Activated naive CD8-positive, alpha-beta T cell treated with anti-CD3 and anti-CD28 coated beads, Interleukin-2, amount 50 U/mL, for 24 hours (primary cell): ENCODE data around the gene PARN.
"Not testable (repeated sequence)": the region's sequence is repeated elsewhere in the genome, so short reads cannot be mapped to it uniquely, and the experiment has no call there.

Experiments used
- ATAC-seq: fragments of 150-1000 bp; cut with Tn5 transposase; one replicate; pipeline ENCODE4 v1.10.0; 2021
- DNase-seq: peaks from one replicate; pipeline ENCODE4 v3.0.0; 2021
- H3K27ac Mint-ChIP-seq: one replicate; pipeline ENCODE4 v1.8.0; 2021; ENCODE audit warnings: mild to moderate bottlenecking, mixed read lengths
- H3K27me3 Mint-ChIP-seq: one replicate; pipeline ENCODE4 v1.8.0; 2021; ENCODE audit warnings: mixed read lengths
- H3K36me3 Mint-ChIP-seq: one replicate; pipeline ENCODE4 v1.8.0; 2021; ENCODE audit warnings: low read depth, mixed read lengths
- H3K4me1 Mint-ChIP-seq: one replicate; pipeline ENCODE4 v1.8.0; 2021; ENCODE audit warnings: mixed read lengths
- H3K4me3 Mint-ChIP-seq: one replicate; pipeline ENCODE4 v1.8.0; 2021; ENCODE audit warnings: mild to moderate bottlenecking, moderate library complexity, mixed read lengths
- H3K9me3 Mint-ChIP-seq: one replicate; pipeline ENCODE4 v1.8.0; 2021; ENCODE audit warnings: mixed read lengths

PARN gene

DNA sequence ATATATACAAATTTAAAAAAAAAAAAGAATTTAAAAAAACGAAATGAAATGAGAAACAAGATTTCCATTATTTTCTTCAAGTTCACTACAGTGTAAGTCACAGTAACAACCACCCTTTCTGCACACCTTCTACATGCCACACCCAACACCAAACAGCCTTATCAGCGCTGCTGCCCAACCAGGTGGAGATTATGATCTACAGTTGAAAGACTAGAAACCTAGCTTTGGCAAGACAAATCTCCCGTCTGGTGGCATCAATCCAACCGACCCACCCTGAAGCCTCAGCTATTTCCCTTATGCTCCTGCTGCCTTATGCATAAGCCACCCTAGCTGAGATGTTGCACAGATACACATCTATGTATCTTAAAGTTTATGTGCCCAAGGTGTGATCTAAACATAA, 60.8 kb downstream of the PARN start:
- H3K27ac Mint-ChIP-seq = no peak overlapping the region
- H3K4me1 Mint-ChIP-seq = peaks cover 3% of the 10 kb centered on the region
- no peaks in the 10 kb centered on the region for H3K9me3 Mint-ChIP-seq
- DNase-seq (no peak), ATAC-seq (no peak)
- H3K36me3 Mint-ChIP-seq = peaks cover 31% of the 10 kb centered on the region
- no peaks in the 10 kb centered on the region for H3K27me3 Mint-ChIP-seq
- H3K4me3 Mint-ChIP-seq = no peak overlapping the region

DNA sequence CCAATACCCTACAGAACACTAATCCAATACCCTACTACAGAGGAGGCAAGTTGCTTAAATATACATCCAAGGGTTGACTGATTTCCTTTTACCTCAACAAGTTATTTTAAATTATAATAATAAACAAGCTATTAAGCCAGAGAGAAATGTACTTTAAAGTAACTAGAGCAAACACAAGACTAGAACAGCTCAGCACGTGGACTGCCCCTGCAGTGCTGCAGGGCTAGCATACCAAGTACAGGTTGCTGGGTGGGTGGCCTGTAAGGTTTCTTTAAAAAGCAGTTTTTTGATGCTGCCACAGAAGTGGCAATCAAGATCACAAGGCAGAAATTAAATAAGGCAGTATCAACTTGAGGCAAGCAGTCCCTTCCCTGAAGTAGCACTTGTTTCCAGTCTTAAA, 63.5 kb downstream of the PARN start:
- no peak for DNase-seq
- Mint-ChIP-seq H3K36me3 (peaks cover 15% of the 10 kb centered on the region), H3K4me3 (no peak overlapping the region), H3K27me3 (no peaks in the 10 kb centered on the region), H3K4me1 (peaks cover 4% of the 10 kb centered on the region), H3K27ac (no peak overlapping the region), H3K9me3 (no peaks in the 10 kb centered on the region)
- no peak for ATAC-seq

DNA sequence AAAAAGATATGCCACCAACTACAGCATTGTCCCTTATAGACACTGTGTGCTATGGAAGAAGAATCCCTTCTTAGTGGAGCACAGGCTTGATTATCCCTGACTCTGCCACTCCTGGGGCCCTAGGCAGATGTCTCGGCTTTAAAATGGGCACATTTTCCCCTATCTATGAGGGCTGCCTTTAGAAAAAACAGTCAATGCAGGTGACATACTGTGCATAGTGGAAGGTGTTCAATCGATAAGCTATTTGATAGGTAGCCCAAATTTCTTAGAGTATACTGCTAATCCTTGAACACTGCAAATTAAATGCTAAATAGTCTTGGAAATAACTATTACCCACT, 64.4 kb downstream of the PARN start:
- ATAC-seq (no peak), DNase-seq (no peak)
- H3K4me1 Mint-ChIP-seq = peaks cover 4% of the 10 kb centered on the region
- H3K9me3 Mint-ChIP-seq = no peaks in the 10 kb centered on the region
- H3K36me3 Mint-ChIP-seq = peaks cover 12% of the 10 kb centered on the region
- H3K27ac Mint-ChIP-seq = no peak overlapping the region
- H3K27me3 Mint-ChIP-seq = no peaks in the 10 kb centered on the region
- H3K4me3 Mint-ChIP-seq = no peak overlapping the region

DNA sequence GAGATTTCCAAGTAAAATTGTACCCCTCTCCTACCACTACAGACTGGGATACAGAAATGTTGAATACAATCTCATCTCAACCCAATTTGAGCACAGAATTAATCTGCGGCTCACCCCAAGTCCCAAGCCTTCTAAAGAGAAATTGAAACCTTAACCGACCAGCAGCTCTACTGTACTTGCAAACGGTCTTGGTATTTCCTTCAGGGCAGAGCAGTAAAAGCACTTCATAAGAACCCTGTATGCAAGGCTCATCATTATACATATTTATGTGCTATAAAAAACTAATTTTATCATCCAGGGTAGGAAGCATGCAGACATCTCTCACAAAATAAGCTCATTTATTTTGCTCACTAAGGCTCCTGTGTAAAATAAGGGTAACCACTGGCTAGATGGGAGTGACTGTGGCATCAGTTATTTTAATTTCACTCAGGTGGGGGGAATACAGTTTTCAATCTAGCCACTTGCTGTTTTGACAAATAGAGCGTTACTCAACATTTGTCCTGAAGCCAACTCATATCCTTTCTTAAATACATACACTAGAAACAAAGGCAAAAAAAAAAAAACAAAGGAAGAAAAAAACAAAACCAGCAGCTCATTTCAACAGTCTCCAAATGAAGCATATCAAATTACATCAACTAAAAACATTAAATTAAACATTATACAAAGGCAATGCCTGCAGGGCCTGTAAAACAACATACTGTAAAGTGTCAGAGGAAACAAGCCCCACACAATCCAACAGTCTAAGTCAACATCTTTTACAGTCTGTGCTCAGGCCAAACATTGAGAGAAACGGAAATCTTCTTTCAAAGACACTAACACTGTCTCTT, 65.0 kb downstream of the PARN start:
- no peak overlapping the region for H3K27ac Mint-ChIP-seq
- DNase-seq (no peak), ATAC-seq (no peak)
- peaks cover 12% of the 10 kb centered on the region for H3K36me3 Mint-ChIP-seq
- H3K4me1 Mint-ChIP-seq = peaks cover 4% of the 10 kb centered on the region
- H3K27me3 Mint-ChIP-seq = no peaks in the 10 kb centered on the region
- H3K4me3 Mint-ChIP-seq = no peak overlapping the region
- no peaks in the 10 kb centered on the region for H3K9me3 Mint-ChIP-seq

DNA sequence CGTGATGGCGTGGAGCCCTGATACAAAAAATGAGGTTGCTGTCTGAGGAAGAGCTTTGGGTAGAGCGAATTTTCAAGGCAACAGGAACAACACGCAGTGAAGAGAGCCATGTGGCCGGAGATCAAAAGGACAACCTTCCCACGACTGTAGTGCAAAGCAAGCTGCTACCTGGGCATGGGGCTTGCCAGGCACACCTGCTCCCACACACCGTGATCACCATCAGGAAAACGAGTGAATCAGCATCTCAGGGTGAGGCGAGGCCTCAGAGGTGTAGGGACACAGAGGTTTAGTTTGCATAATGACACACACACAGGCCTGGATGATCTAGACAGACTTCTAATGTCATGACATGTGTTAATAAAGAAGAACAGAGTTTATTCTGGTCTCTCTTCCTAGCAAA, 65.7 kb downstream of the PARN start:
- no peaks in the 10 kb centered on the region for H3K9me3 Mint-ChIP-seq
- DNase-seq (no peak), ATAC-seq (no peak)
- H3K27me3 Mint-ChIP-seq = no peaks in the 10 kb centered on the region
- no peak overlapping the region for H3K27ac Mint-ChIP-seq
- H3K36me3 Mint-ChIP-seq = peaks cover 13% of the 10 kb centered on the region
- no peak overlapping the region for H3K4me3 Mint-ChIP-seq
- H3K4me1 Mint-ChIP-seq = peaks cover 4% of the 10 kb centered on the region

DNA sequence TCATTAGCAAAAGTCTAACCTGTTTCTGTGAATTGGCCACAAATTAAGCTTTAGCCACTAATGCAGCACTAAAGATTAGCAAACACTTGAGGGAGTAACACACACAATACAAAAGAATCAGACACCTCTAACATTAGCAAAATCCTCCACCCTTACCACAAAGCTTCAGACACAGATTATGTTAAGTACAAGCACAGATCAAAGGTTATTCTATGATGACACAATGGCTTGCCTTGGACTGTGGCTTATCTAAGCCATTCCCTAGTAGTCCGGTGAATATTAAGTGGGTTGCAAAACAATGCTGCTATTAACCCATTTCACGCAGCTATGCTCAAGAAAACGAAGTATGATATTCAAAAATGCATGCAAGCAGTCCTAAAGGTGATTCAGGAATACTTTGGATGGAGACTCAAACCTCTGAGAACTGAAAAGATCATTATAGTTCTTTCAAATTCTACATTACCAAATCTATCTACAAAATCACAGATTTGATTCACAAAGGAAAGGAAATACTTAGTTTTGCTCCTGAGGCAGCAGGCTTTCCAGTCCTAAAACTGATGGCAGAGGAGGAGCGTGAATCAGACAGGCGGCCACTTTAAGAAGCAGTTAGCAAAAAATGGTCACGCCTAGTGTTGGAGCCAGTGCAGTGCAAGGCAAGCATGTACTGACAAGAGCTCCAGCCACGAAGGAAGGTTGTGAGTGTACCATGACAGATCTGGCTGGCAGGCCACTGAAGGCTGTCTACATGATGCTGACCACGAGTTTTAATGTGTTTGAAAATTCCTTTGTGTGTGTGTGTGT, 67.2 kb downstream of the PARN start:
- peaks cover 4% of the 10 kb centered on the region for H3K4me1 Mint-ChIP-seq
- H3K36me3 Mint-ChIP-seq = peaks cover 14% of the 10 kb centered on the region
- H3K4me3 Mint-ChIP-seq = no peak overlapping the region
- no peak for ATAC-seq
- H3K27me3 Mint-ChIP-seq = no peaks in the 10 kb centered on the region
- DNase-seq = no peak
- no peaks in the 10 kb centered on the region for H3K9me3 Mint-ChIP-seq
- no peak overlapping the region for H3K27ac Mint-ChIP-seq

DNA sequence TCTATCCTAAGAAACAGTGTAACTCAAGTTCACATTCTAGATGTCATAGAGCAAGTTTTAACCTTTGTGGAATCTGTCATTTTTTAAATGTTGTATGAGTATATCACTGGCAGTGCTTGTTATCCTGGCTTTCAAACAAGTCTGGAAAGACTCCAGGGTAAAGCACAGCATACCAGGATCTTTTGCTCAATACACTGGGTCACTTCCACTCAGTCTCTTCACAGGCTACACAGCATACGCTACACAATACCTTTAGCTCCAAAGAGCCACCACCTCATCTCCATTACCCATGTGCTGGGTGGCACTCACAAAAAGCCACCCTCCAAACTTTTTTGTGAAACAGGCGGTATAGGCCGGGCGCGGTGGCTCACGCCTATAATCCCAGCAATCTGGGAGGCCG, 69.5 kb downstream of the PARN start:
- Mint-ChIP-seq H3K36me3 (peaks cover 12% of the 10 kb centered on the region), H3K27ac (no peak overlapping the region), H3K9me3 (no peaks in the 10 kb centered on the region), H3K4me3 (no peak overlapping the region), H3K4me1 (peaks cover 2% of the 10 kb centered on the region), H3K27me3 (no peaks in the 10 kb centered on the region)
- no peak for DNase-seq
- no peak for ATAC-seq

DNA sequence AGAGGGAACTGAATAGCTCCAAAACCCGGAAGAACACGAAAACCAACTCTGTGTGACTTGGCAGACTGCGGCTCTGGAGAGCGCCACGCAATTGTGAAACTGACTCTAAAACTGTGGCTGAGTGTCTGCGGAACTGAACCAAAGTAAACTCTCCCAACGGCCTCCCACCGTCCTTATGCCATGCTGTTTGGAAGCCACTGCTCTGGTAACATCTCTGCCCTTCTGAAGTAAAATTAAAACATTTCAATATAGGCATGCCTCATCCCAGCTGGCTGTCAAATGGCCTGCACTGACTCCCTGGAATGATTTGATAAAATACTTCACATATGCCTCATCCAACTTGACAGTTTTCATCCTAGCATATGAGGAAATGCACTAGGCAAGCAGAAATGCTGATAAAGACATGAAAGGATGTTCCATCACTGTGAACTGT, 70.2 kb downstream of the PARN start:
- H3K27ac Mint-ChIP-seq = no peak overlapping the region
- DNase-seq (no peak), ATAC-seq (no peak)
- no peaks in the 10 kb centered on the region for H3K9me3 Mint-ChIP-seq
- H3K4me1 Mint-ChIP-seq = peaks cover 2% of the 10 kb centered on the region
- no peak overlapping the region for H3K4me3 Mint-ChIP-seq
- peaks cover 14% of the 10 kb centered on the region for H3K36me3 Mint-ChIP-seq
- no peaks in the 10 kb centered on the region for H3K27me3 Mint-ChIP-seq

DNA sequence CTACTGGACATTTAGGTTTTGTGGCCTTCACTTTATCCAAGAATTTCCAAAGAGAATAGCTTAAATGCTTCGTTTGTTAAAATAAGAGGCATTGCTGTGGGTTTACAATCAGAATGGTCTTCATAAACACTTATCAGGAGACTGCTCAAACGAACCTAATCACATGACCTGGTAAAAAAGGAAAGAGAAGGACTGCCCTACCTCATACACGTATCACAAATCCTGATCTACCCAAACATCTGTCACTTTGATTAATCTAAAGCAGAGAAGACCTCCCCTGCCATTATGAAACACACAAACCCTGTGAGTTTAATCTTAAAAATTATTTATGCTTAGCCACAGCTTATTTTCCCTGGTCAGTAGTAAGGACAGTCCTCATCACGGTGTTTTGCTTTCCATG, 76.6 kb downstream of the PARN start:
- Mint-ChIP-seq H3K4me3 (no peak overlapping the region), H3K27ac (no peak overlapping the region), H3K9me3 (no peaks in the 10 kb centered on the region), H3K36me3 (peaks cover 29% of the 10 kb centered on the region), H3K4me1 (no peaks in the 10 kb centered on the region), H3K27me3 (no peaks in the 10 kb centered on the region)
- DNase-seq = no peak
- ATAC-seq = no peak

DNA sequence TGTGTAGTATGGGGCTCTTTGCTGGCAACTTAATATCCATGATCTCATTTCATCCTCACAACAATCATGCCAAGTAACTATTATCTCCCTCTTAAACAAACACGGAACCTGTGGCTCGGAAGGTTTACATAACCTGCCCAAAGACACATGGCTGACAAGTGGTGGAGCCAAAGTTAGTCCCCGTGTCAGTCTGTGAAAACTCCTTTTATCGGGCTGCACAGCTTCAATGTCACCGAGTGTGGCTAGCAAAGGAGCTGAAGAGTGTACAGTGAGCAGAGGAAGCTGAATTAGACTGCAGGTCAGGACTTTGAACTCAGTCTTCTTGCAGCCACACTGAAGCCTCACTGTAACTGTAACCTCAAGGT, 80.3 kb downstream of the PARN start:
- DNase-seq = no peak
- H3K4me1 Mint-ChIP-seq = no peaks in the 10 kb centered on the region
- no peaks in the 10 kb centered on the region for H3K9me3 Mint-ChIP-seq
- H3K4me3 Mint-ChIP-seq = no peak overlapping the region
- no peak overlapping the region for H3K27ac Mint-ChIP-seq
- H3K36me3 Mint-ChIP-seq = peaks cover 30% of the 10 kb centered on the region
- ATAC-seq = no peak
- no peaks in the 10 kb centered on the region for H3K27me3 Mint-ChIP-seq

DNA sequence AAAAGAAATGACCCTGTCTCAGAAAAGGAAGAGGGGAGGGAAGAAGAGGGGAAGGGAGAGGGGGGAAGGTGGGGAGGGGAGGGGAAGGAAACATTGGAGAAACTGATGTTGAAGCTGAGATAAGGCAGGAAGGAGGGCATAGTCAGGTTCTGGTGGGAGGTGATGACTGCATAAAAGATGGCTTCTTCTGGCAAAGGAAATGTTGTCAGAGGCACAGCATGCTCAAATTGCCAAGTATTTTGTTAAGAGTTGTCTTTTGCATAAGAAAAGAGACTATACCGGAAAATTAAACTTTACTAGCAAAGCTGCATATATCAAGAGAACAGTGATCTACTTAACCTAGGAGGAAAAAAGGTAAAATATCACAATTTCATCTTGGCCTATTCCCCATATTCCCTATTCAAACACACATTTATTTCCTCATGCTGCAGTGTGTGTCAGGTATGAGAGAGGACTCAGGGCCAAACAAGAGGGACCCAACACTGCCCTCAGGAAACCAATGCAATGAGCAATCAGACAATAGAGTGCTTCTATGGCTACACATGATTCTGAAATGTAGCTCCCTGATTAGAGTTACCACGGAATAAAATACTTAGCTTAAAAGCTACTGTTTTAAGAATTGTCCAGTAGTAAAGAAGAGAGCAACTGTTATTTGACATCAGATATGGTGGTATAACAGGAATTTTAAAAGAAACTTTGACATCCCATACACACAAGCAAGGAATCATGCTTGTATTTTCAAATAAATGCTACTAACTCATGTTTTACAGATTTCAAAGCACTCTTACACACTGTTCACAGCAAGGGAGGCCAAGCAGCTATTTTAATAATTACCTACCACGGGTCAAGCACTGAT, 80.9 kb downstream of the PARN start:
- no peaks in the 10 kb centered on the region for H3K9me3 Mint-ChIP-seq
- no peak overlapping the region for H3K4me3 Mint-ChIP-seq
- no peaks in the 10 kb centered on the region for H3K27me3 Mint-ChIP-seq
- H3K27ac Mint-ChIP-seq = no peak overlapping the region
- ATAC-seq (no peak), DNase-seq (no peak)
- H3K4me1 Mint-ChIP-seq = no peaks in the 10 kb centered on the region
- H3K36me3 Mint-ChIP-seq = peaks cover 33% of the 10 kb centered on the region

DNA sequence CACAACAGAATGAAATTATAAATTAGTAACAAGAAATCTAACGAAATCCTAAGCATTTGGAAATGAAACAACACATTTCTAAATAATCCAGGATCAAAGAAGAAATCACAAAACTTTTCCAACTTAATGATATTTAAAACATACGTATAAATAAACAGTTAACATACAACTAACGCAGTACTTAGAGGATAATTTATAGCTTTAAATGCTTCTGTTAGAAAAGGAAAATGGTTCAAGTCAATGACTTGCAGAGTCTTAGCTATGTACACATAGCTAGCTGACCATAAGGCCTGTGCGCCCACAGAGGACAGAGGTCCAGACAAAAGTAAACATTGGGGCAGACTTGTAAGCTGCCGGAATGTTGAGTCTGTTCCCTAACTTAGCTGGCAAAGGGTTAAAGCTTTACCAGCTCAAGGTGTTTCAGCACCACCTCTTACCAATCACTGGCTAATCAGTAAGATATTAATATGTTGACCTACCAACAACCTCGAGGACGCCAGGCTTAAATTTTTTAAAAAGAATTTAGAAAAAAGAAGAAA, 84.6 kb downstream of the PARN start:
- H3K4me3 Mint-ChIP-seq = no peak overlapping the region
- H3K27ac Mint-ChIP-seq = no peak overlapping the region
- ATAC-seq (no peak), DNase-seq (no peak)
- no peaks in the 10 kb centered on the region for H3K4me1 Mint-ChIP-seq
- H3K9me3 Mint-ChIP-seq = no peaks in the 10 kb centered on the region
- peaks cover 49% of the 10 kb centered on the region for H3K36me3 Mint-ChIP-seq
- H3K27me3 Mint-ChIP-seq = no peaks in the 10 kb centered on the region

DNA sequence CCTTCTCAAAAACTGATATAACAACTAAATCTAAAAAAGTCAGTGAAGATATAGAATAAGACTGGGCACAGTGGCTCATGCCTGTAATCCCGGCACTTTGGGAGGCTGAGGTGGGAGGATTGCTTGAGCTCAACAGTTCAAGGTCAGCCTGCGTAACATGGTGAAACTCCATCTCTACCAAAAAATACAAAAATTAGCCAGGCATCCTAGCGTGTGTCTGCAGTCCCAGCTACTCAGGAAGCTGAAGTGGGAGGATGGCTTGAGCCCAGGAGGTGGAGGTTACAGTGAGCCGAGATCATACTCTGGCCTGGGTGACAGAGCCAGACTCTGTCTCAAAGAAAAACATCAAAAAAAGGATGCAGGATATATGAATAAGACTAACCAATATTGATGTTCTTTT, 85.2 kb downstream of the PARN start:
- H3K27me3 Mint-ChIP-seq, H3K27ac Mint-ChIP-seq, H3K9me3 Mint-ChIP-seq, DNase-seq, H3K4me3 Mint-ChIP-seq, H3K4me1 Mint-ChIP-seq, ATAC-seq: not testable (repeated sequence)
- peaks cover 46% of the 10 kb centered on the region for H3K36me3 Mint-ChIP-seq

DNA sequence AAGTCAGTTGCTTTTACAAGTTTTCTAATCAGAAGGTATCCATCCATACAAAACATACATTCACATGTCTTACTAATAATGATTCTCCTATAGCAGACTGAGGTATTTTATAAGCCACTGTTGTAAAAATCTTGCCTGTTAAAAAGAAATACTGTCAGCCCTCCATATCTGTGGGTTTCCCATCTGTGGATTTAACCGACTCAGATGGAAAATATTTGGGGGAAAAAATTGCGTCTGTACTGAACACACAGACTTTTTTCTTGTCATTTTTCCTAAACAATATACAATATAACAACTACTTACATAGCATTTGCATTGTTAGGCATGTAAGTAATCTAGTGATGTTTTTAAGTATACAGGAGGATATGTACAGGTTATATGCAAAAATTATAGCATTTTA, 90.4 kb downstream of the PARN start:
- Mint-ChIP-seq H3K36me3 (peaks cover 35% of the 10 kb centered on the region), H3K27ac (no peak overlapping the region), H3K27me3 (no peaks in the 10 kb centered on the region), H3K4me1 (peaks cover 3% of the 10 kb centered on the region), H3K4me3 (no peak overlapping the region), H3K9me3 (no peaks in the 10 kb centered on the region)
- ATAC-seq (no peak), DNase-seq (no peak)
